HL-60 (cell line): ENCODE results near the gene DENND1A.

ENCODE experiments used
- GABPA ChIP-seq: IDR thresholded peaks from 2 replicates; pipeline ENCODE4 v1.6.1; 2012; ENCODE audit warnings: low read depth
- POLR2AphosphoS5 ChIP-seq: IDR thresholded peaks from 2 replicates; pipeline ENCODE4 v1.6.1; 2012; ENCODE audit warnings: low read depth
- TF ChIP-seq, protein P1 (sequence below): IDR thresholded peaks from one replicate; pipeline ENCODE4 v1.5.1; 2011; ENCODE audit warnings: low read length, control low read depth, inconsistent platforms; ENCODE audit not compliant: insufficient read depth

DNA sequence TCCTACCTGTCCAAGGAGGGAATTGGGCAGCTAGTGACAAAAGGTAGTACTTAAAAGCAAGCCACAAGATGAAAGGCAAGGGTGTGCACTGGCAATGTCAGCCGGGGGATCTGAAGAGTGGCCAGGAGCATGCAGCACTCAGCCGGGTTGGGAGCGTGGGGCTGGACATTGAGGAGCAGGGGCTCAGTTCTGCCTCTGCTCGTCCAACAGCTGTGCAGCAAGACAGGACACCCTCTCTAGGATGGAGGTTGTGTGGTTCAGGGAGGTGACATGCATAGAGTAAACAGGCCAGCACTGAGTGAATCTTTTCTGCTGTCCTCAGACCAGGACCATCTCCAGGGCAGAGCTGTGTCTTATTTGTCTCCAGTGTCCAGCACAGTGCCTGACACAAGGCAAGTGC lies 338.6 kb downstream of the DENND1A start:
- TF ChIP-seq, protein P1, sequence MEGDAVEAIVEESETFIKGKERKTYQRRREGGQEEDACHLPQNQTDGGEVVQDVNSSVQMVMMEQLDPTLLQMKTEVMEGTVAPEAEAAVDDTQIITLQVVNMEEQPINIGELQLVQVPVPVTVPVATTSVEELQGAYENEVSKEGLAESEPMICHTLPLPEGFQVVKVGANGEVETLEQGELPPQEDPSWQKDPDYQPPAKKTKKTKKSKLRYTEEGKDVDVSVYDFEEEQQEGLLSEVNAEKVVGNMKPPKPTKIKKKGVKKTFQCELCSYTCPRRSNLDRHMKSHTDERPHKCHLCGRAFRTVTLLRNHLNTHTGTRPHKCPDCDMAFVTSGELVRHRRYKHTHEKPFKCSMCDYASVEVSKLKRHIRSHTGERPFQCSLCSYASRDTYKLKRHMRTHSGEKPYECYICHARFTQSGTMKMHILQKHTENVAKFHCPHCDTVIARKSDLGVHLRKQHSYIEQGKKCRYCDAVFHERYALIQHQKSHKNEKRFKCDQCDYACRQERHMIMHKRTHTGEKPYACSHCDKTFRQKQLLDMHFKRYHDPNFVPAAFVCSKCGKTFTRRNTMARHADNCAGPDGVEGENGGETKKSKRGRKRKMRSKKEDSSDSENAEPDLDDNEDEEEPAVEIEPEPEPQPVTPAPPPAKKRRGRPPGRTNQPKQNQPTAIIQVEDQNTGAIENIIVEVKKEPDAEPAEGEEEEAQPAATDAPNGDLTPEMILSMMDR, result no peak
- no peak for TF ChIP-seq POLR2AphosphoS5
- TF ChIP-seq GABPA, result no peak
